ENCODE measurements around the gene CTDSPL.

Gene CTDSPL

DNA sequence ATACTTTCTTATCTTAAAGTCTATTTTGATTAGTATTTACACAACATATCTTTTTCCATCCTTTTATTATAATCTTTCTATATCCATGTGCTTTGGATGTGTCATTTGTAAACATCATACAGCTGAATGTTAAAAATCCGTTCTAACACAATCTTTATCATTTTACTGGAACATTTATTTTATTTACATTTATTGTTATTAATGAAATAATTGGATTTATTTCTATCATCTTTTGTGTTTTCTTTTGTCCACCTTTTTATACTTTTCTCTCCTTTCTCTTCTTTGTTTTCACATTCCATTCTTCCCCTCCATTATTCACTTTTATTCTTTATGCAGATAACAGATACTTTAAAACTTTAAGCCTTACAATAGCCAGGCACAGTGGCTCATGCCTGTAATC is 34.7 kb upstream of the CTDSPL start:
- no peak for ATAC-seq
- TF ChIP-seq, protein P1, sequence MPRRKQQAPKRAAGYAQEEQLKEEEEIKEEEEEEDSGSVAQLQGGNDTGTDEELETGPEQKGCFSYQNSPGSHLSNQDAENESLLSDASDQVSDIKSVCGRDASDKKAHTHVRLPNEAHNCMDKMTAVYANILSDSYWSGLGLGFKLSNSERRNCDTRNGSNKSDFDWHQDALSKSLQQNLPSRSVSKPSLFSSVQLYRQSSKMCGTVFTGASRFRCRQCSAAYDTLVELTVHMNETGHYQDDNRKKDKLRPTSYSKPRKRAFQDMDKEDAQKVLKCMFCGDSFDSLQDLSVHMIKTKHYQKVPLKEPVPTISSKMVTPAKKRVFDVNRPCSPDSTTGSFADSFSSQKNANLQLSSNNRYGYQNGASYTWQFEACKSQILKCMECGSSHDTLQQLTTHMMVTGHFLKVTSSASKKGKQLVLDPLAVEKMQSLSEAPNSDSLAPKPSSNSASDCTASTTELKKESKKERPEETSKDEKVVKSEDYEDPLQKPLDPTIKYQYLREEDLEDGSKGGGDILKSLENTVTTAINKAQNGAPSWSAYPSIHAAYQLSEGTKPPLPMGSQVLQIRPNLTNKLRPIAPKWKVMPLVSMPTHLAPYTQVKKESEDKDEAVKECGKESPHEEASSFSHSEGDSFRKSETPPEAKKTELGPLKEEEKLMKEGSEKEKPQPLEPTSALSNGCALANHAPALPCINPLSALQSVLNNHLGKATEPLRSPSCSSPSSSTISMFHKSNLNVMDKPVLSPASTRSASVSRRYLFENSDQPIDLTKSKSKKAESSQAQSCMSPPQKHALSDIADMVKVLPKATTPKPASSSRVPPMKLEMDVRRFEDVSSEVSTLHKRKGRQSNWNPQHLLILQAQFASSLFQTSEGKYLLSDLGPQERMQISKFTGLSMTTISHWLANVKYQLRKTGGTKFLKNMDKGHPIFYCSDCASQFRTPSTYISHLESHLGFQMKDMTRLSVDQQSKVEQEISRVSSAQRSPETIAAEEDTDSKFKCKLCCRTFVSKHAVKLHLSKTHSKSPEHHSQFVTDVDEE (CRISPR knock-in tag; IDR thresholded peaks at IDR 0.05): no peak
- TF ChIP-seq ISL1 (CRISPR knock-in tag; IDR thresholded peaks at IDR 0.05) (no peak), CSDC2 (CRISPR knock-in tag; IDR thresholded peaks at IDR 0.05) (no peak), SNAI2 (CRISPR knock-in tag; IDR thresholded peaks at IDR 0.05) (no peak), PPARA (CRISPR knock-in tag; IDR thresholded peaks at IDR 0.05; ENCODE audit: borderline replicate concordance) (no peak), ZC3H10 (CRISPR knock-in tag; IDR thresholded peaks at IDR 0.05) (no peak), RARB (CRISPR knock-in tag; IDR thresholded peaks at IDR 0.05) (no peak), ZFP30 (CRISPR knock-in tag; IDR thresholded peaks at IDR 0.05) (no peak), BACH2 (CRISPR knock-in tag; IDR thresholded peaks at IDR 0.05; ENCODE audit: borderline replicate concordance) (no peak), GLIS3 (CRISPR knock-in tag; IDR thresholded peaks at IDR 0.05) (no peak), ZNF8 (CRISPR knock-in tag; IDR thresholded peaks at IDR 0.05) (no peak), ARNTL (CRISPR knock-in tag; IDR thresholded peaks at IDR 0.05; ENCODE audit: borderline replicate concordance, low read depth) (no peak), OSR1 (CRISPR knock-in tag; IDR thresholded peaks at IDR 0.05) (no peak), TCF4 (CRISPR knock-in tag; IDR thresholded peaks at IDR 0.05; ENCODE audit: borderline replicate concordance) (no peak), ZNF70 (CRISPR knock-in tag; IDR thresholded peaks at IDR 0.05) (no peak), ESRRG (CRISPR knock-in tag; IDR thresholded peaks at IDR 0.05) (no peak)
- TF ChIP-seq, protein P2, sequence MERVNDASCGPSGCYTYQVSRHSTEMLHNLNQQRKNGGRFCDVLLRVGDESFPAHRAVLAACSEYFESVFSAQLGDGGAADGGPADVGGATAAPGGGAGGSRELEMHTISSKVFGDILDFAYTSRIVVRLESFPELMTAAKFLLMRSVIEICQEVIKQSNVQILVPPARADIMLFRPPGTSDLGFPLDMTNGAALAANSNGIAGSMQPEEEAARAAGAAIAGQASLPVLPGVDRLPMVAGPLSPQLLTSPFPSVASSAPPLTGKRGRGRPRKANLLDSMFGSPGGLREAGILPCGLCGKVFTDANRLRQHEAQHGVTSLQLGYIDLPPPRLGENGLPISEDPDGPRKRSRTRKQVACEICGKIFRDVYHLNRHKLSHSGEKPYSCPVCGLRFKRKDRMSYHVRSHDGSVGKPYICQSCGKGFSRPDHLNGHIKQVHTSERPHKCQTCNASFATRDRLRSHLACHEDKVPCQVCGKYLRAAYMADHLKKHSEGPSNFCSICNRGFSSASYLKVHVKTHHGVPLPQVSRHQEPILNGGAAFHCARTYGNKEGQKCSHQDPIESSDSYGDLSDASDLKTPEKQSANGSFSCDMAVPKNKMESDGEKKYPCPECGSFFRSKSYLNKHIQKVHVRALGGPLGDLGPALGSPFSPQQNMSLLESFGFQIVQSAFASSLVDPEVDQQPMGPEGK (CRISPR knock-in tag; IDR thresholded peaks at IDR 0.05; ENCODE audit: borderline replicate concordance): no peak
- TF ChIP-seq, protein P3, sequence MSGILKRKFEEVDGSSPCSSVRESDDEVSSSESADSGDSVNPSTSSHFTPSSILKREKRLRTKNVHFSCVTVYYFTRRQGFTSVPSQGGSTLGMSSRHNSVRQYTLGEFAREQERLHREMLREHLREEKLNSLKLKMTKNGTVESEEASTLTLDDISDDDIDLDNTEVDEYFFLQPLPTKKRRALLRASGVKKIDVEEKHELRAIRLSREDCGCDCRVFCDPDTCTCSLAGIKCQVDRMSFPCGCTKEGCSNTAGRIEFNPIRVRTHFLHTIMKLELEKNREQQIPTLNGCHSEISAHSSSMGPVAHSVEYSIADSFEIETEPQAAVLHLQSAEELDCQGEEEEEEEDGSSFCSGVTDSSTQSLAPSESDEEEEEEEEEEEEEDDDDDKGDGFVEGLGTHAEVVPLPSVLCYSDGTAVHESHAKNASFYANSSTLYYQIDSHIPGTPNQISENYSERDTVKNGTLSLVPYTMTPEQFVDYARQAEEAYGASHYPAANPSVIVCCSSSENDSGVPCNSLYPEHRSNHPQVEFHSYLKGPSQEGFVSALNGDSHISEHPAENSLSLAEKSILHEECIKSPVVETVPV (CRISPR knock-in tag; IDR thresholded peaks at IDR 0.05): no peak
- TF ChIP-seq, protein P4, sequence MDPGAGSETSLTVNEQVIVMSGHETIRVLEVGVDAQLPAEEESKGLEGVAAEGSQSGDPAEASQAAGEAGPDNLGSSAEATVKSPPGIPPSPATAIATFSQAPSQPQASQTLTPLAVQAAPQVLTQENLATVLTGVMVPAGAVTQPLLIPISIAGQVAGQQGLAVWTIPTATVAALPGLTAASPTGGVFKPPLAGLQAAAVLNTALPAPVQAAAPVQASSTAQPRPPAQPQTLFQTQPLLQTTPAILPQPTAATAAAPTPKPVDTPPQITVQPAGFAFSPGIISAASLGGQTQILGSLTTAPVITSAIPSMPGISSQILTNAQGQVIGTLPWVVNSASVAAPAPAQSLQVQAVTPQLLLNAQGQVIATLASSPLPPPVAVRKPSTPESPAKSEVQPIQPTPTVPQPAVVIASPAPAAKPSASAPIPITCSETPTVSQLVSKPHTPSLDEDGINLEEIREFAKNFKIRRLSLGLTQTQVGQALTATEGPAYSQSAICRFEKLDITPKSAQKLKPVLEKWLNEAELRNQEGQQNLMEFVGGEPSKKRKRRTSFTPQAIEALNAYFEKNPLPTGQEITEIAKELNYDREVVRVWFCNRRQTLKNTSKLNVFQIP (CRISPR knock-in tag; IDR thresholded peaks at IDR 0.05; ENCODE audit: borderline replicate concordance, low read depth): no peak
- TF ChIP-seq, protein P5, sequence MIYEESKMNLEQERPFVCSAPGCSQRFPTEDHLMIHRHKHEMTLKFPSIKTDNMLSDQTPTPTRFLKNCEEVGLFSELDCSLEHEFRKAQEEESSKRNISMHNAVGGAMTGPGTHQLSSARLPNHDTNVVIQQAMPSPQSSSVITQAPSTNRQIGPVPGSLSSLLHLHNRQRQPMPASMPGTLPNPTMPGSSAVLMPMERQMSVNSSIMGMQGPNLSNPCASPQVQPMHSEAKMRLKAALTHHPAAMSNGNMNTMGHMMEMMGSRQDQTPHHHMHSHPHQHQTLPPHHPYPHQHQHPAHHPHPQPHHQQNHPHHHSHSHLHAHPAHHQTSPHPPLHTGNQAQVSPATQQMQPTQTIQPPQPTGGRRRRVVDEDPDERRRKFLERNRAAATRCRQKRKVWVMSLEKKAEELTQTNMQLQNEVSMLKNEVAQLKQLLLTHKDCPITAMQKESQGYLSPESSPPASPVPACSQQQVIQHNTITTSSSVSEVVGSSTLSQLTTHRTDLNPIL (CRISPR knock-in tag; IDR thresholded peaks at IDR 0.05; ENCODE audit: low read depth): no peak

DNA sequence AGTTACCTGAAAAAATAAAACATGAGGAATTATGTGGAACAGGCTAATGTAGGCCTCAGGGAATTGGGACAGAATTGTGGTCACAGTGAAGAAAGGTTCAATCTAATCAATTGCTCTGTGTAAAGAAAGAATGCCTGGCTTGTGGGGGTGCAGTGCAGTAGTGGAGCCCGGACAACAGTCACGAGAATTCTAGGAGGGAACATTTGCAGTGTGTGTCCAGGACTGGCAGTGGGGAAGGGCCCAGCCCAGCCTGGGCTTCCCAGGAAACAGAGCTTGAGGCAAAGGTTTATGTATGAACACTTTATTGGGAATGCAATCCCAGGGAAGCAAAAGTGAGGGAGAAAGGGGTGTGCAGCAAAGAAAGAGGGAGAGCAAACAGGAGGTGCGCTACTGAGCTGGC is 29.2 kb upstream of the CTDSPL start:
- no peak for ATAC-seq
- TF ChIP-seq, protein P1 (CRISPR knock-in tag; IDR thresholded peaks at IDR 0.05): no peak
- TF ChIP-seq ZNF565 (CRISPR knock-in tag; conservative IDR thresholded peaks at IDR 0.05; ENCODE audit: low read depth) (no peak), PPARA (CRISPR knock-in tag; IDR thresholded peaks at IDR 0.05; ENCODE audit: borderline replicate concordance) (no peak)
- TF ChIP-seq, protein P3 (CRISPR knock-in tag; IDR thresholded peaks at IDR 0.05): no peak
- TF ChIP-seq, protein P4 (CRISPR knock-in tag; IDR thresholded peaks at IDR 0.05; ENCODE audit: borderline replicate concordance, low read depth): no peak

All from SK-N-SH treated with all-trans-retinoic acid at 6 μM for 48 hours (cell line).